K562 (cell line): ENCODE results near the gene CNGB1. TPM values are rescaled to one million over a fixed set of nuclear protein-coding genes. Genes with fewer than 3 reads are reported as not detected.

Experiments
- ATAC-seq: fragments of 200-7000 bp; cut with Tn5 transposase; 3 replicates; pipeline ENCODE4 v1.9.1; 2020; ENCODE audit warnings: moderate library complexity
- BruUV-seq: library from RNA; stranded (reverse); fragments of 400-500 nt; replicated peaks from 2 replicates; lab custom pipeline; 2021; lab: Mats Ljungman, UMichigan
- CTCF ChIA-PET: fragments of 300-600 bp; formaldehyde crosslinking; extraction: SDS; loops from one replicate; lab custom pipeline; 2021; ENCODE audit warnings: low intra/inter-chr PET ratio; lab: Yijun Ruan, JAX
- POLR2A ChIA-PET: fragments of 300-600, 350-650 bp; sonication (Branson Sonifier 250); formaldehyde crosslinking; extraction: SDS; loops from one replicate; lab custom pipeline; 2021; ENCODE audit warnings: antibody characterized with exemption, inconsistent platforms; lab: Yijun Ruan, JAX
- DNase-seq, 4 experiments: peaks; one replicate each; pipeline versions ENCODE4 v3.0.0 to v3.0.0-alpha.2; 2011 to 2018; ENCODE audit warnings: low spot score in 3 of 4, mixed read lengths in 3 of 4; ENCODE audit errors: extremely low read depth in 1 of 4
- FAIRE-seq: peaks from 2 replicates; lab custom pipeline; 2011; peaks lifted over from hg19 to GRCh38; lab: Jason Lieb, UNC
- H2AFZ ChIP-seq: 2 replicates; pipeline ENCODE4 v1.6.0; 2011; ENCODE audit warnings: low read depth, low read length, control low read depth, inconsistent platforms
- H3K27ac ChIP-seq: fragments of 200-600 bp; 3 replicates; pipeline ENCODE4 v1.8.0; 2011; ENCODE audit warnings: low read depth, mild to moderate bottlenecking, control low read depth, inconsistent platforms, low read length, moderate library complexity, mixed read lengths; ENCODE audit errors: extremely low read depth
- H3K27me3 ChIP-seq, 2 experiments: fragments of 300-600 bp in 1 of 2; 2 replicates in 1 of 2; 3 replicates in 1 of 2; pipeline versions ENCODE4 v1.6.0 to v1.8.0; 2011; ENCODE audit warnings: inconsistent platforms in 2 of 2, low read length in 2 of 2, mild to moderate bottlenecking in 1 of 2, mixed read lengths in 1 of 2, moderate library complexity in 1 of 2; ENCODE audit not compliant: control insufficient read depth in 2 of 2, insufficient read depth in 2 of 2
- H3K36me3 ChIP-seq: fragments of 300-600 bp; 3 replicates; pipeline ENCODE4 v1.8.0; 2011; ENCODE audit warnings: mild to moderate bottlenecking, low read length, inconsistent platforms; ENCODE audit not compliant: control insufficient read depth, insufficient read depth
- H3K4me1 ChIP-seq, 2 experiments: fragments of 200-600 bp in 1 of 2; replicated peaks in 1 of 2; 2 replicates in 1 of 2; 3 replicates in 1 of 2; pipeline versions ENCODE4 v1.5.1 to v1.8.0; 2011; ENCODE audit warnings: inconsistent platforms in 2 of 2, low read length in 2 of 2, mild to moderate bottlenecking in 1 of 2, mixed read lengths in 1 of 2, moderate library complexity in 1 of 2; ENCODE audit not compliant: control insufficient read depth in 2 of 2, insufficient read depth in 2 of 2
- H3K4me2 ChIP-seq: 2 replicates; pipeline ENCODE4 v1.6.1; 2011; ENCODE audit warnings: low read length, control low read depth, inconsistent platforms, mixed read lengths; ENCODE audit not compliant: insufficient read depth
- H3K4me3 ChIP-seq: fragments of 200-600 bp; sonication (generic), shearing (Covaris generic); 2 replicates; pipeline ENCODE4 v1.5.1; 2016; ENCODE audit warnings: control low read depth, inconsistent platforms
- H3K79me2 ChIP-seq: fragments of 200-600 bp; 3 replicates; pipeline ENCODE4 v1.8.0; 2011; ENCODE audit warnings: low read length, inconsistent platforms; ENCODE audit not compliant: control insufficient read depth, insufficient read depth
- H3K9ac ChIP-seq, 2 experiments: 2 replicates each; pipeline versions ENCODE4 v1.6.0 to v1.6.1; 2011; ENCODE audit warnings: low read depth in 2 of 2, low read length in 2 of 2, control low read depth in 1 of 2, inconsistent platforms in 1 of 2, mild to moderate bottlenecking in 1 of 2, mixed read lengths in 1 of 2; ENCODE audit not compliant: insufficient read depth in 1 of 2
- H3K9me1 ChIP-seq: one replicate; pipeline ENCODE4 v1.6.0; 2011; ENCODE audit warnings: inconsistent platforms, mild to moderate bottlenecking, low read length, moderate library complexity; ENCODE audit not compliant: control insufficient read depth, insufficient read depth
- H3K9me3 ChIP-seq: replicated peaks from 2 replicates; pipeline ENCODE4 v1.5.1; 2011; ENCODE audit warnings: low read depth, low read length, inconsistent platforms; ENCODE audit not compliant: control insufficient read depth, insufficient read depth
- H4K20me1 ChIP-seq: replicated peaks from 2 replicates; pipeline ENCODE4 v1.6.1; 2011; ENCODE audit warnings: low read length, inconsistent platforms, mixed read lengths; ENCODE audit not compliant: control insufficient read depth, insufficient read depth
- ARID3B ChIP-seq: fragments of 250-450 bp; sonication (Bioruptor Pico); IDR thresholded peaks from 2 replicates; pipeline ENCODE4 v1.4.0; 2020; ENCODE audit warnings: borderline replicate concordance
- CEBPB ChIP-seq: fragments of 450-650 bp; IDR thresholded peaks from 2 replicates; pipeline ENCODE4 v1.6.1; 2016; ENCODE audit warnings: missing genetic modification characterization, missing compliant biosample characterization
- CEBPG ChIP-seq, 3 experiments: fragments of 200-800 bp in 1 of 3; sonication (Bioruptor generic) in 1 of 3; sonication (generic) in 1 of 3; formaldehyde crosslinking in 1 of 3; IDR thresholded peaks in 2 of 3; conservative IDR thresholded peaks in 1 of 3; 2 replicates each; pipeline versions ENCODE4 v1.6.1 to v1.8.0; 2016 to 2022; ENCODE audit warnings: missing compliant biosample characterization in 2 of 3, missing genetic modification characterization in 2 of 3, mild to moderate bottlenecking in 1 of 3, missing genetic modification reagents in 1 of 3
- GATA2 ChIP-seq: sonication (generic); formaldehyde crosslinking; IDR thresholded peaks from 2 replicates; pipeline ENCODE4 v1.4.0; 2020; ENCODE audit warnings: mild to moderate bottlenecking, missing genetic modification reagents
- HES1 ChIP-seq: fragments of 450-650 bp; IDR thresholded peaks from 2 replicates; pipeline ENCODE4 v1.6.1; 2016; ENCODE audit warnings: low read depth, mild to moderate bottlenecking, moderate library complexity
- HIVEP1 ChIP-seq: fragments of 250-450 bp; sonication (Bioruptor Pico); IDR thresholded peaks from 2 replicates; pipeline ENCODE4 v1.4.0; 2020; ENCODE audit warnings: mild to moderate bottlenecking
- MAFG ChIP-seq: fragments of 450-650 bp; conservative IDR thresholded peaks from 2 replicates; pipeline ENCODE4 v1.6.1; 2016; ENCODE audit warnings: missing genetic modification characterization, missing compliant biosample characterization
- MEIS2 ChIP-seq: fragments of 450-650 bp; IDR thresholded peaks from 2 replicates; pipeline ENCODE4 v1.6.1; 2014; ENCODE audit warnings: mild to moderate bottlenecking; ENCODE audit not compliant: partially characterized antibody
- NFE2 ChIP-seq: IDR thresholded peaks from 2 replicates; pipeline ENCODE4 v1.6.1; 2014; ENCODE audit warnings: antibody characterized with exemption, low read depth
- PBX2 ChIP-seq, 2 experiments: IDR thresholded peaks in 1 of 2; conservative IDR thresholded peaks in 1 of 2; 2 replicates each; pipeline ENCODE4 v1.6.1; 2016; ENCODE audit warnings: low read depth in 2 of 2, mild to moderate bottlenecking in 1 of 2, missing compliant biosample characterization in 1 of 2, missing genetic modification characterization in 1 of 2, moderate library complexity in 1 of 2
- PKNOX1 ChIP-seq: fragments of 450-650 bp; IDR thresholded peaks from 2 replicates; pipeline ENCODE4 v1.6.1; 2016
- POU5F1 ChIP-seq: fragments of 150-350 bp; IDR thresholded peaks from 2 replicates; pipeline ENCODE4 v1.6.1; 2014; ENCODE audit warnings: borderline replicate concordance, low read length, low read depth, mild to moderate bottlenecking; ENCODE audit not compliant: partially characterized antibody
- TBP ChIP-seq: optimal IDR thresholded peaks from 2 replicates; pipeline ENCODE3; 2011; ENCODE audit warnings: low read depth, low read length, improper control_type of control experiment
- WGBS: fragments of 100-300 bp; shearing (Covaris generic); methylation state at CpG from one replicate; pipeline ENCODE4 v1.1.6; 2016; ENCODE audit warnings: low coverage, mixed read lengths; ENCODE audit not compliant: insufficient coverage; ENCODE audit errors: missing lambda C conversion rate; 5-methylcytosine and 5-hydroxymethylcytosine counted together
- in situ Hi-C: fragments of 300-500 bp; cut with MboI; formaldehyde crosslinking; loops from 4 replicates; pipeline ENCODE4 v1.15.0; 2018; ENCODE audit warnings: inconsistent platforms, mixed read lengths
- intact Hi-C: fragments of 100-400 bp; cut with micrococcal nuclease; formaldehyde crosslinking; loops from 2 replicates; pipeline ENCODE4 v1.14.2; 2022
- polyA plus RNA-seq, 8 experiments: library from polyadenylated mRNA; depleted of rRNA in 4 of 8; stranded (reverse) in 5 of 8; unstranded in 3 of 8; fragments of >200 nt; fragmentation: Nextera tagmentation in 2 of 8; fragmentation: Illumina TruSeq in 1 of 8; extraction: Ambion mirVana in 2 of 8; extraction: Trizol in 1 of 8; gene quantifications; 2 replicates each; pipeline versions ENCODE4 v1.2.1 to v1.2.3, GENCODE V29; 2011 to 2014; ENCODE audit warnings: inconsistent platforms in 1 of 8, missing spikeins in 1 of 8
- total RNA-seq, 7 experiments: library from RNA; depleted of rRNA in 6 of 7; stranded (reverse); fragments of >200 nt in 6 of 7; fragmentation: Illumina TruSeq in 2 of 7; extraction: Trizol in 2 of 7; gene quantifications; 2 replicates each; pipeline versions ENCODE4 v1.2.1 to v1.2.3, GENCODE V29; 2011 to 2021; ENCODE audit warnings: low replicate concordance in 1 of 7

Gene CNGB1
- total and polyA plus RNA-seq, 9 of the 15 experiments (the other 6 are each of a cell fraction or from before 2014, with no cell fraction given): not detected

- TF ChIP-seq GATA2 (CRISPR knock-in tag) (no peak), HIVEP1 (CRISPR knock-in tag) (no peak), CEBPB (tag) (peak; percentile 63), HES1 (peak; percentile 59; the same call in 1 of the 2 replicates), TBP (no peak), MEIS2 (peak; percentile 70), PBX2 (CRISPR knock-in tag; IDR thresholded peaks at IDR 0.05; ENCODE audit: low read depth) (no peak), PBX2 (tag; conservative IDR thresholded peaks at IDR 0.05; ENCODE audit: low read depth) (peak; percentile 74), PKNOX1 (peak; percentile 68), CEBPG (CRISPR knock-in tag; IDR thresholded peaks at IDR 0.05) (no peak), CEBPG (tag; conservative IDR thresholded peaks at IDR 0.05 in 1 of 2, IDR thresholded peaks at IDR 0.05 in 1 of 2) (peak; percentile 24 to 77; a peak in 3 of 4 replicates), ARID3B (CRISPR knock-in tag) (no peak), POU5F1 (no peak), MAFG (tag) (peak; percentile 31; the same call in 1 of the 2 replicates), NFE2 (0 out of 2 replicates have a peak, but pooled peaks have one; percentile 5)
- DNase-seq (no peak), FAIRE-seq (no peak), ATAC-seq (no peak)
- Histone ChIP-seq H3K79me2 (no peaks in the 10 kb centered on the region), H3K27me3 (peaks cover 46 to 55% of the 10 kb centered on the region in 2 experiments), H3K9ac (no peak overlapping the region), H3K4me3 (no peak overlapping the region), H3K27ac (no peak overlapping the region), H2AFZ (no peak overlapping the region), H3K4me1 (peaks cover 0 to 9% of the 10 kb centered on the region in 2 experiments; a peak in 2 of 5 replicates), H3K9me3 (no peaks in the 10 kb centered on the region), H3K9me1 (no peaks in the 10 kb centered on the region), H3K4me2 (no peak overlapping the region), H3K36me3 (no peaks in the 10 kb centered on the region), H4K20me1 (no peaks in the 10 kb centered on the region)
- 8% methylated on average over 9 of the region's 9 CpGs for WGBS
- POLR2A ChIA-PET: interaction anchor here (0.7 to 1.5 kb wide), 4 partner anchors 8 to 232 kb away, joined by 3 to 4 read pairs (median 3); no protein-coding TSS in a partner anchor
- intact Hi-C loops (loop anchor here (10.0 kb wide), 1 partner anchor 225 kb away; the partner anchor contains the start of gene ADGRG3), in situ Hi-C loops (loop anchor here (10.0 kb wide), 1 partner anchor 205 kb away; no protein-coding TSS in a partner anchor)
- no TSS peak for BruUV-seq
- CTCF ChIA-PET: no interaction called here
Observed at GRCh38 chr16:57889960-57890751, 80.8 kb downstream of the CNGB1 start.
